Measurements from ENCODE around the gene RNF41. TPM values are rescaled to one million over a fixed set of nuclear protein-coding genes. Genes with fewer than 3 reads are reported as not detected.
A peak's percentile ranks its signal among the peaks of the same experiment; 100 is the strongest.

Gene RNF41
- total and polyA plus RNA-seq, 2 of the 13 experiments (the other 11 are each of a cell fraction or from before 2014, with no cell fraction given), result 27.1 to 39.4 TPM

DNA sequence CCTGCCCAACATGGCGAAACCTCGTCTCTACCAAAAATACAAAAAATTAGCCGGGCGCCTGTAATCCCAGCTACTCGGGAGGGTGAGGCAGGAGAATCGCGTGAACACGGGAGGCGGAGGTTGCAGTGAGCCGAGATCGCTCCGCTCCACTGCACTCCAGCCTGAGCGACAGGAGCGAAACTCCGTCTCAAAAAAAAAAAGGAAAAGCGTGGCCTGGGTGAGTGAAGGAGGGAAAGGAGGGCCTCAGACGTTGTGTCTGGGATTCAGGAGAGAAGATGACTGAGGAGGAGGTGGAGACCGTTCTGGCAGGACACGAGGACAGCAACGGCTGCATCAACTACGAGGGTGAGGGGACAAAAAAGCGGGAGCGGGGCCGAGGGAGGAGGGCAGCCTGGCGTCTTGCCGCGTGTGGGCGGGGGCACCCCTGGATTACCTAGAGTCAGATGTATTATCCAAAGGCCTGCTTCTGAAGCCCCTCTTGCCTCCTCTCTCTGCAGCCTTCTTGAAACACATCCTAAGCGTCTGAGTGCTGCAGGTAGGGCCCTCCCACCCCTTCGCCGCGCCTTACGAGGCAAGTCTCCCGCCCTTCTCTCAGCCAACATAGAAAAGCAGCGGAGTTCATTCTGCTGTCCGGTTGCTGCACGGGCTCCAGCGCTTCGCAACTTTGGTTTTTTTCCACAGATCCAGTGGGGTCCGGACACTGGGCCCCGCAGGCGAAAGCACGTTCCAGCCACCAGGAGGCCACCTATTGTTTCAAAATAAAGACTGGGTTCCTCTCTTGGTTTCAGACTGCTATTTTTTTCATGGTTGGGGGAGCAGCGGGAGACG, 64.3 kb downstream of the RNF41 start (continued):
- TF ChIP-seq, protein P1, sequence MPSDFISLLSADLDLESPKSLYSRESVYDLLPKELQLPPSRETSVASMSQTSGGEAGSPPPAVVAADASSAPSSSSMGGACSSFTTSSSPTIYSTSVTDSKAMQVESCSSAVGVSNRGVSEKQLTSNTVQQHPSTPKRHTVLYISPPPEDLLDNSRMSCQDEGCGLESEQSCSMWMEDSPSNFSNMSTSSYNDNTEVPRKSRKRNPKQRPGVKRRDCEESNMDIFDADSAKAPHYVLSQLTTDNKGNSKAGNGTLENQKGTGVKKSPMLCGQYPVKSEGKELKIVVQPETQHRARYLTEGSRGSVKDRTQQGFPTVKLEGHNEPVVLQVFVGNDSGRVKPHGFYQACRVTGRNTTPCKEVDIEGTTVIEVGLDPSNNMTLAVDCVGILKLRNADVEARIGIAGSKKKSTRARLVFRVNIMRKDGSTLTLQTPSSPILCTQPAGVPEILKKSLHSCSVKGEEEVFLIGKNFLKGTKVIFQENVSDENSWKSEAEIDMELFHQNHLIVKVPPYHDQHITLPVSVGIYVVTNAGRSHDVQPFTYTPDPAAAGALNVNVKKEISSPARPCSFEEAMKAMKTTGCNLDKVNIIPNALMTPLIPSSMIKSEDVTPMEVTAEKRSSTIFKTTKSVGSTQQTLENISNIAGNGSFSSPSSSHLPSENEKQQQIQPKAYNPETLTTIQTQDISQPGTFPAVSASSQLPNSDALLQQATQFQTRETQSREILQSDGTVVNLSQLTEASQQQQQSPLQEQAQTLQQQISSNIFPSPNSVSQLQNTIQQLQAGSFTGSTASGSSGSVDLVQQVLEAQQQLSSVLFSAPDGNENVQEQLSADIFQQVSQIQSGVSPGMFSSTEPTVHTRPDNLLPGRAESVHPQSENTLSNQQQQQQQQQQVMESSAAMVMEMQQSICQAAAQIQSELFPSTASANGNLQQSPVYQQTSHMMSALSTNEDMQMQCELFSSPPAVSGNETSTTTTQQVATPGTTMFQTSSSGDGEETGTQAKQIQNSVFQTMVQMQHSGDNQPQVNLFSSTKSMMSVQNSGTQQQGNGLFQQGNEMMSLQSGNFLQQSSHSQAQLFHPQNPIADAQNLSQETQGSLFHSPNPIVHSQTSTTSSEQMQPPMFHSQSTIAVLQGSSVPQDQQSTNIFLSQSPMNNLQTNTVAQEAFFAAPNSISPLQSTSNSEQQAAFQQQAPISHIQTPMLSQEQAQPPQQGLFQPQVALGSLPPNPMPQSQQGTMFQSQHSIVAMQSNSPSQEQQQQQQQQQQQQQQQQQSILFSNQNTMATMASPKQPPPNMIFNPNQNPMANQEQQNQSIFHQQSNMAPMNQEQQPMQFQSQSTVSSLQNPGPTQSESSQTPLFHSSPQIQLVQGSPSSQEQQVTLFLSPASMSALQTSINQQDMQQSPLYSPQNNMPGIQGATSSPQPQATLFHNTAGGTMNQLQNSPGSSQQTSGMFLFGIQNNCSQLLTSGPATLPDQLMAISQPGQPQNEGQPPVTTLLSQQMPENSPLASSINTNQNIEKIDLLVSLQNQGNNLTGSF (CRISPR knock-in tag; IDR thresholded peaks at IDR 0.05), result peak; percentile 72; the same call in 1 of the 2 replicates
- TF ChIP-seq, protein P2, sequence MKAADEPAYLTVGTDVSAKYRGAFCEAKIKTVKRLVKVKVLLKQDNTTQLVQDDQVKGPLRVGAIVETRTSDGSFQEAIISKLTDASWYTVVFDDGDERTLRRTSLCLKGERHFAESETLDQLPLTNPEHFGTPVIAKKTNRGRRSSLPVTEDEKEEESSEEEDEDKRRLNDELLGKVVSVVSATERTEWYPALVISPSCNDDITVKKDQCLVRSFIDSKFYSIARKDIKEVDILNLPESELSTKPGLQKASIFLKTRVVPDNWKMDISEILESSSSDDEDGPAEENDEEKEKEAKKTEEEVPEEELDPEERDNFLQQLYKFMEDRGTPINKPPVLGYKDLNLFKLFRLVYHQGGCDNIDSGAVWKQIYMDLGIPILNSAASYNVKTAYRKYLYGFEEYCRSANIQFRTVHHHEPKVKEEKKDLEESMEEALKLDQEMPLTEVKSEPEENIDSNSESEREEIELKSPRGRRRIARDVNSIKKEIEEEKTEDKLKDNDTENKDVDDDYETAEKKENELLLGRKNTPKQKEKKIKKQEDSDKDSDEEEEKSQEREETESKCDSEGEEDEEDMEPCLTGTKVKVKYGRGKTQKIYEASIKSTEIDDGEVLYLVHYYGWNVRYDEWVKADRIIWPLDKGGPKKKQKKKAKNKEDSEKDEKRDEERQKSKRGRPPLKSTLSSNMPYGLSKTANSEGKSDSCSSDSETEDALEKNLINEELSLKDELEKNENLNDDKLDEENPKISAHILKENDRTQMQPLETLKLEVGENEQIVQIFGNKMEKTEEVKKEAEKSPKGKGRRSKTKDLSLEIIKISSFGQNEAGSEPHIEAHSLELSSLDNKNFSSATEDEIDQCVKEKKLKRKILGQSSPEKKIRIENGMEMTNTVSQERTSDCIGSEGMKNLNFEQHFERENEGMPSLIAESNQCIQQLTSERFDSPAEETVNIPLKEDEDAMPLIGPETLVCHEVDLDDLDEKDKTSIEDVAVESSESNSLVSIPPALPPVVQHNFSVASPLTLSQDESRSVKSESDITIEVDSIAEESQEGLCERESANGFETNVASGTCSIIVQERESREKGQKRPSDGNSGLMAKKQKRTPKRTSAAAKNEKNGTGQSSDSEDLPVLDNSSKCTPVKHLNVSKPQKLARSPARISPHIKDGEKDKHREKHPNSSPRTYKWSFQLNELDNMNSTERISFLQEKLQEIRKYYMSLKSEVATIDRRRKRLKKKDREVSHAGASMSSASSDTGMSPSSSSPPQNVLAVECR (CRISPR knock-in tag; IDR thresholded peaks at IDR 0.05; ENCODE audit: borderline replicate concordance), result peak; percentile 25; the same call in 1 of the 2 replicates
- TF ChIP-seq ZBTB7B (CRISPR knock-in tag; IDR thresholded peaks at IDR 0.05), result peak; percentile 54; the same call in 1 of the 2 replicates
- peak; percentile 57 for TF ChIP-seq HOXA3 (CRISPR knock-in tag; IDR thresholded peaks at IDR 0.05)
- TF ChIP-seq, protein P3, sequence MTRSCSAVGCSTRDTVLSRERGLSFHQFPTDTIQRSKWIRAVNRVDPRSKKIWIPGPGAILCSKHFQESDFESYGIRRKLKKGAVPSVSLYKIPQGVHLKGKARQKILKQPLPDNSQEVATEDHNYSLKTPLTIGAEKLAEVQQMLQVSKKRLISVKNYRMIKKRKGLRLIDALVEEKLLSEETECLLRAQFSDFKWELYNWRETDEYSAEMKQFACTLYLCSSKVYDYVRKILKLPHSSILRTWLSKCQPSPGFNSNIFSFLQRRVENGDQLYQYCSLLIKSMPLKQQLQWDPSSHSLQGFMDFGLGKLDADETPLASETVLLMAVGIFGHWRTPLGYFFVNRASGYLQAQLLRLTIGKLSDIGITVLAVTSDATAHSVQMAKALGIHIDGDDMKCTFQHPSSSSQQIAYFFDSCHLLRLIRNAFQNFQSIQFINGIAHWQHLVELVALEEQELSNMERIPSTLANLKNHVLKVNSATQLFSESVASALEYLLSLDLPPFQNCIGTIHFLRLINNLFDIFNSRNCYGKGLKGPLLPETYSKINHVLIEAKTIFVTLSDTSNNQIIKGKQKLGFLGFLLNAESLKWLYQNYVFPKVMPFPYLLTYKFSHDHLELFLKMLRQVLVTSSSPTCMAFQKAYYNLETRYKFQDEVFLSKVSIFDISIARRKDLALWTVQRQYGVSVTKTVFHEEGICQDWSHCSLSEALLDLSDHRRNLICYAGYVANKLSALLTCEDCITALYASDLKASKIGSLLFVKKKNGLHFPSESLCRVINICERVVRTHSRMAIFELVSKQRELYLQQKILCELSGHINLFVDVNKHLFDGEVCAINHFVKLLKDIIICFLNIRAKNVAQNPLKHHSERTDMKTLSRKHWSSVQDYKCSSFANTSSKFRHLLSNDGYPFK (CRISPR knock-in tag; IDR thresholded peaks at IDR 0.05; ENCODE audit: borderline replicate concordance), result 0 out of 2 replicates have a peak, but pooled peaks have one; percentile 6
- TF ChIP-seq ZNF816 (CRISPR knock-in tag; IDR thresholded peaks at IDR 0.05; ENCODE audit: borderline replicate concordance), result 0 out of 2 replicates have a peak, but pooled peaks have one; percentile 3
- no peak for TF ChIP-seq SP4 (CRISPR knock-in tag; IDR thresholded peaks at IDR 0.05)
- TF ChIP-seq TEAD3 (CRISPR knock-in tag; optimal IDR thresholded peaks at IDR 0.05; ENCODE audit: borderline replicate concordance), result peak; percentile 100
- TF ChIP-seq MED13 (CRISPR knock-in tag; IDR thresholded peaks at IDR 0.05), result no peak
- TF ChIP-seq, protein P4, sequence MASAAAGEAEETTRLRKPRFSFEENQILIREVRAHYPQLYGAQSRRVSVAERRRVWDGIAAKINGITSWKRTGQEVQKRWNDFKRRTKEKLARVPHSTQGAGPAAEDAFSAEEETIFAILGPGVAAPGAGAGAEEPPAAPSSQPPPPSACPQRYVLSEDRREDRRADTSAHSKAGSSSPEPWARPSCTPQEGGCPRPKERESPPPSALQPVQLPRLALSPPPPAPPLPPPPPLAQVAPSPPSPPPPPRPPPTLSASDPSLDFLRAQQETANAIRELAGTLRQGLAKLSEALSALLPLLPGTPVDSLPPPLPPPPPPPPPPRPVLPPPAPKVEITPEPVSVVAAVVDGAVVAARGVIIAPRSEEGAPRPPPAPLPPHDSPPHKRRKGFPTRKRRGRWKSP (CRISPR knock-in tag; IDR thresholded peaks at IDR 0.05), result peak; percentile 46; the same call in 1 of the 2 replicates
- TF ChIP-seq SOX13 (IDR thresholded peaks at IDR 0.05), result no peak
- peak in 1 of 2 experiments; percentile 73; a peak in 2 of 4 replicates for TF ChIP-seq SOX13 (CRISPR knock-in tag; conservative IDR thresholded peaks at IDR 0.05 in 1 of 2, IDR thresholded peaks at IDR 0.05 in 1 of 2)
- TF ChIP-seq KLF12 (CRISPR knock-in tag; IDR thresholded peaks at IDR 0.05; ENCODE audit: borderline replicate concordance), result no peak
- peak; percentile 34; the same call in 1 of the 2 replicates for TF ChIP-seq ZNF749 (CRISPR knock-in tag; IDR thresholded peaks at IDR 0.05; ENCODE audit: borderline replicate concordance)

All from HepG2 (cell line).